K562 (cell line): ENCODE measurements around the gene DARS1. TPM values are rescaled to one million over a fixed set of nuclear protein-coding genes. Genes with fewer than 3 reads are reported as not detected.
A peak's percentile ranks its signal among the peaks of the same experiment; 100 is the strongest.

ENCODE experiments used
- ATAC-seq: fragments of 200-7000 bp; cut with Tn5 transposase; 3 replicates; pipeline ENCODE4 v1.9.1; 2020; ENCODE audit warnings: moderate library complexity
- BruUV-seq: library from RNA; stranded (reverse); fragments of 400-500 nt; replicated peaks from 2 replicates; lab custom pipeline; 2021; lab: Mats Ljungman, UMichigan
- CTCF ChIA-PET: fragments of 300-600 bp; formaldehyde crosslinking; extraction: SDS; loops from one replicate; lab custom pipeline; 2021; ENCODE audit warnings: low intra/inter-chr PET ratio; lab: Yijun Ruan, JAX
- POLR2A ChIA-PET: fragments of 300-600, 350-650 bp; sonication (Branson Sonifier 250); formaldehyde crosslinking; extraction: SDS; loops from one replicate; lab custom pipeline; 2021; ENCODE audit warnings: antibody characterized with exemption, inconsistent platforms; lab: Yijun Ruan, JAX
- DNase-seq, 4 experiments: peaks; one replicate each; pipeline versions ENCODE4 v3.0.0 to v3.0.0-alpha.2; 2011 to 2018; ENCODE audit warnings: low spot score in 3 of 4, mixed read lengths in 3 of 4; ENCODE audit errors: extremely low read depth in 1 of 4
- FAIRE-seq: peaks from 2 replicates; lab custom pipeline; 2011; peaks lifted over from hg19 to GRCh38; lab: Jason Lieb, UNC
- H2AFZ ChIP-seq: 2 replicates; pipeline ENCODE4 v1.6.0; 2011; ENCODE audit warnings: low read depth, low read length, control low read depth, inconsistent platforms
- H3K27ac ChIP-seq: fragments of 200-600 bp; 3 replicates; pipeline ENCODE4 v1.8.0; 2011; ENCODE audit warnings: low read depth, mild to moderate bottlenecking, control low read depth, inconsistent platforms, low read length, moderate library complexity, mixed read lengths; ENCODE audit errors: extremely low read depth
- H3K27me3 ChIP-seq, 2 experiments: fragments of 300-600 bp in 1 of 2; 2 replicates in 1 of 2; 3 replicates in 1 of 2; pipeline versions ENCODE4 v1.6.0 to v1.8.0; 2011; ENCODE audit warnings: inconsistent platforms in 2 of 2, low read length in 2 of 2, mild to moderate bottlenecking in 1 of 2, mixed read lengths in 1 of 2, moderate library complexity in 1 of 2; ENCODE audit not compliant: control insufficient read depth in 2 of 2, insufficient read depth in 2 of 2
- H3K36me3 ChIP-seq: fragments of 300-600 bp; 3 replicates; pipeline ENCODE4 v1.8.0; 2011; ENCODE audit warnings: mild to moderate bottlenecking, low read length, inconsistent platforms; ENCODE audit not compliant: control insufficient read depth, insufficient read depth
- H3K4me1 ChIP-seq, 2 experiments: fragments of 200-600 bp in 1 of 2; replicated peaks in 1 of 2; 2 replicates in 1 of 2; 3 replicates in 1 of 2; pipeline versions ENCODE4 v1.5.1 to v1.8.0; 2011; ENCODE audit warnings: inconsistent platforms in 2 of 2, low read length in 2 of 2, mild to moderate bottlenecking in 1 of 2, mixed read lengths in 1 of 2, moderate library complexity in 1 of 2; ENCODE audit not compliant: control insufficient read depth in 2 of 2, insufficient read depth in 2 of 2
- H3K4me2 ChIP-seq: 2 replicates; pipeline ENCODE4 v1.6.1; 2011; ENCODE audit warnings: low read length, control low read depth, inconsistent platforms, mixed read lengths; ENCODE audit not compliant: insufficient read depth
- H3K4me3 ChIP-seq: fragments of 200-600 bp; sonication (generic), shearing (Covaris generic); 2 replicates; pipeline ENCODE4 v1.5.1; 2016; ENCODE audit warnings: control low read depth, inconsistent platforms
- H3K79me2 ChIP-seq: fragments of 200-600 bp; 3 replicates; pipeline ENCODE4 v1.8.0; 2011; ENCODE audit warnings: low read length, inconsistent platforms; ENCODE audit not compliant: control insufficient read depth, insufficient read depth
- H3K9ac ChIP-seq, 2 experiments: 2 replicates each; pipeline versions ENCODE4 v1.6.0 to v1.6.1; 2011; ENCODE audit warnings: low read depth in 2 of 2, low read length in 2 of 2, control low read depth in 1 of 2, inconsistent platforms in 1 of 2, mild to moderate bottlenecking in 1 of 2, mixed read lengths in 1 of 2; ENCODE audit not compliant: insufficient read depth in 1 of 2
- H3K9me1 ChIP-seq: one replicate; pipeline ENCODE4 v1.6.0; 2011; ENCODE audit warnings: inconsistent platforms, mild to moderate bottlenecking, low read length, moderate library complexity; ENCODE audit not compliant: control insufficient read depth, insufficient read depth
- H3K9me3 ChIP-seq: replicated peaks from 2 replicates; pipeline ENCODE4 v1.5.1; 2011; ENCODE audit warnings: low read depth, low read length, inconsistent platforms; ENCODE audit not compliant: control insufficient read depth, insufficient read depth
- H4K20me1 ChIP-seq: replicated peaks from 2 replicates; pipeline ENCODE4 v1.6.1; 2011; ENCODE audit warnings: low read length, inconsistent platforms, mixed read lengths; ENCODE audit not compliant: control insufficient read depth, insufficient read depth
- ZNF121 ChIP-seq: sonication (generic); formaldehyde crosslinking; conservative IDR thresholded peaks from 2 replicates; pipeline ENCODE4 v1.8.0; 2022; ENCODE audit warnings: missing genetic modification reagents
- ZNF253 ChIP-seq: fragments of 250-450 bp; sonication (Bioruptor Pico); conservative IDR thresholded peaks from 2 replicates; pipeline ENCODE4 v1.6.1; 2021; ENCODE audit warnings: mild to moderate bottlenecking
- WGBS: fragments of 100-300 bp; shearing (Covaris generic); methylation state at CpG from one replicate; pipeline ENCODE4 v1.1.6; 2016; ENCODE audit warnings: low coverage, mixed read lengths; ENCODE audit not compliant: insufficient coverage; ENCODE audit errors: missing lambda C conversion rate; 5-methylcytosine and 5-hydroxymethylcytosine counted together
- in situ Hi-C: fragments of 300-500 bp; cut with MboI; formaldehyde crosslinking; loops from 4 replicates; pipeline ENCODE4 v1.15.0; 2018; ENCODE audit warnings: inconsistent platforms, mixed read lengths
- intact Hi-C: fragments of 100-400 bp; cut with micrococcal nuclease; formaldehyde crosslinking; loops from 2 replicates; pipeline ENCODE4 v1.14.2; 2022
- polyA plus RNA-seq, 8 experiments: library from polyadenylated mRNA; depleted of rRNA in 4 of 8; stranded (reverse) in 5 of 8; unstranded in 3 of 8; fragments of >200 nt; fragmentation: Nextera tagmentation in 2 of 8; fragmentation: Illumina TruSeq in 1 of 8; extraction: Ambion mirVana in 2 of 8; extraction: Trizol in 1 of 8; gene quantifications; 2 replicates each; pipeline versions ENCODE4 v1.2.1 to v1.2.3, GENCODE V29; 2011 to 2014; ENCODE audit warnings: inconsistent platforms in 1 of 8, missing spikeins in 1 of 8
- total RNA-seq, 7 experiments: library from RNA; depleted of rRNA in 6 of 7; stranded (reverse); fragments of >200 nt in 6 of 7; fragmentation: Illumina TruSeq in 2 of 7; extraction: Trizol in 2 of 7; gene quantifications; 2 replicates each; pipeline versions ENCODE4 v1.2.1 to v1.2.3, GENCODE V29; 2011 to 2021; ENCODE audit warnings: low replicate concordance in 1 of 7
- TF ChIP-seq, protein P1 (sequence below): fragments of 150-350 bp; IDR thresholded peaks from 2 replicates; pipeline ENCODE4 v1.6.1; 2014; ENCODE audit warnings: low read depth, mild to moderate bottlenecking, low read length, borderline replicate concordance

Gene DARS1
- total and polyA plus RNA-seq, 9 of the 15 experiments (the other 6 are each of a cell fraction or from before 2014, with no cell fraction given) = 91.5 to 239 (median 98.0) TPM

DNA sequence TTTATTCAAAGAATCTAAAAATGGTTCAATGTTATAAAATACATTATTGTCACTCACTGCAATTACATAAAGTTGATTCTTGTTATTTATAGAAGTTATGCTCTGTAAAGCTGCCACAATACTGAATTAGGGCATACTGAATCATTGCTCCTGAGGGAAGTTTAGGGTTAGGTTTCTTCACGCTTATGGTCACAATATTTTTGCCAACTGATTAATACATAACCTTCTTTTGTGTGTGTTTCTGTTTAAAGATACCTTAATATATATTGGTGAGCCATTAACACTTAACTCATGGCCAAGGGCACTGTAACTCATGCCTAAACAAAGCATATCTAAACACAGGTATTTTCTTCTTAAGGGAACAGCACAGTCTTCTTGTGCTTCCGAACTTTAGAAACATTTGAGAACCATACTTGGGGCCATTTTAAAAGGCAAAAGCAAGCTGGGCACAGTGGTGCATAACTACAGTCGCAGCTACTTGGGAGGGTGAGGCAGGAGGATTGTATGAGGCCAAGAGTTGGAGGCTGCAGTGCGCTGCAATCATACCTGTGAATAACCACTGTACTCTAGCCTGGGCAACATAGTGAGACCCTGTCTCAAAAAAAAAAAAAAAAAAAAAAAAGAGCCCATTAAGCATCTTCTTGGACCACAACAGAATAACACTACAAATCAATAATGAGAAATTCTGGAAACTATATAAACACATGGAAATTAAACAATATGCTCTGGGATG, 15.6 kb downstream of the DARS1 start:
- Histone ChIP-seq H3K27ac (no peak overlapping the region), H3K36me3 (peaks cover 59% of the 10 kb centered on the region), H3K4me1 (no peaks in the 10 kb centered on the region), H3K4me3 (no peak overlapping the region), H3K4me2 (no peak overlapping the region), H3K79me2 (peaks cover 85% of the 10 kb centered on the region), H2AFZ (no peak overlapping the region), H3K9me1 (no peaks in the 10 kb centered on the region), H3K27me3 (no peaks in the 10 kb centered on the region), H3K9me3 (no peaks in the 10 kb centered on the region), H4K20me1 (no peaks in the 10 kb centered on the region; the same call in 1 of the 2 replicates), H3K9ac (no peak overlapping the region)
- 93% methylated on average over 4 of the region's 4 CpGs for WGBS
- intact Hi-C loops (no loop called here), in situ Hi-C loops (no loop called here)
- TF ChIP-seq ZNF253 (CRISPR knock-in tag) = no peak
- TF ChIP-seq ZNF121 = peak; percentile 62
- TF ChIP-seq, protein P1, sequence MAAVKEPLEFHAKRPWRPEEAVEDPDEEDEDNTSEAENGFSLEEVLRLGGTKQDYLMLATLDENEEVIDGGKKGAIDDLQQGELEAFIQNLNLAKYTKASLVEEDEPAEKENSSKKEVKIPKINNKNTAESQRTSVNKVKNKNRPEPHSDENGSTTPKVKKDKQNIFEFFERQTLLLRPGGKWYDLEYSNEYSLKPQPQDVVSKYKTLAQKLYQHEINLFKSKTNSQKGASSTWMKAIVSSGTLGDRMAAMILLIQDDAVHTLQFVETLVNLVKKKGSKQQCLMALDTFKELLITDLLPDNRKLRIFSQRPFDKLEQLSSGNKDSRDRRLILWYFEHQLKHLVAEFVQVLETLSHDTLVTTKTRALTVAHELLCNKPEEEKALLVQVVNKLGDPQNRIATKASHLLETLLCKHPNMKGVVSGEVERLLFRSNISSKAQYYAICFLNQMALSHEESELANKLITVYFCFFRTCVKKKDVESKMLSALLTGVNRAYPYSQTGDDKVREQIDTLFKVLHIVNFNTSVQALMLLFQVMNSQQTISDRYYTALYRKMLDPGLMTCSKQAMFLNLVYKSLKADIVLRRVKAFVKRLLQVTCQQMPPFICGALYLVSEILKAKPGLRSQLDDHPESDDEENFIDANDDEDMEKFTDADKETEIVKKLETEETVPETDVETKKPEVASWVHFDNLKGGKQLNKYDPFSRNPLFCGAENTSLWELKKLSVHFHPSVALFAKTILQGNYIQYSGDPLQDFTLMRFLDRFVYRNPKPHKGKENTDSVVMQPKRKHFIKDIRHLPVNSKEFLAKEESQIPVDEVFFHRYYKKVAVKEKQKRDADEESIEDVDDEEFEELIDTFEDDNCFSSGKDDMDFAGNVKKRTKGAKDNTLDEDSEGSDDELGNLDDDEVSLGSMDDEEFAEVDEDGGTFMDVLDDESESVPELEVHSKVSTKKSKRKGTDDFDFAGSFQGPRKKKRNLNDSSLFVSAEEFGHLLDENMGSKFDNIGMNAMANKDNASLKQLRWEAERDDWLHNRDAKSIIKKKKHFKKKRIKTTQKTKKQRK = no peak
- ChIA-PET CTCF (no interaction called here), POLR2A (interaction anchor here (1.2 kb wide), 1 partner anchor 10 kb away, joined by 3 read pairs; no protein-coding TSS in a partner anchor)
- DNase-seq (no peak), ATAC-seq (no peak), FAIRE-seq (no peak)
- BruUV-seq = no TSS peak
